GM19351 (cell line): ENCODE results near the gene GBA3.

Experiments
- ATAC-seq: cut with Tn5 transposase; IDR thresholded peaks from one replicate; pipeline ENCODE4 v1.9.1; 2021; ENCODE audit warnings: mild to moderate bottlenecking, moderate library complexity; ENCODE audit not compliant: unreplicated experiment

Gene GBA3

GRCh38 chr4:22692736-22693135, at the start of gene GBA3:
TSS of gene GBA3 (plus strand) at chr4:22692937.
- ATAC-seq = no peak

GRCh38 chr4:22643952-22644351, 48.8 kb upstream of the GBA3 start:
- ATAC-seq = no peak

GRCh38 chr4:22645481-22646182, 47.1 kb upstream of the GBA3 start:
- no peak for ATAC-seq

- no peak for ATAC-seq
Observed at GRCh38 chr4:22648996-22649395, 43.7 kb upstream of the GBA3 start.

GRCh38 chr4:22650771-22651170, 42.0 kb upstream of the GBA3 start:
- ATAC-seq = no peak

- ATAC-seq = no peak
Observed at GRCh38 chr4:22653752-22654151, 39.0 kb upstream of the GBA3 start.

- no peak for ATAC-seq
Observed at GRCh38 chr4:22661443-22661842, 31.3 kb upstream of the GBA3 start.

- ATAC-seq = no peak
Observed at GRCh38 chr4:22667332-22667940, 25.3 kb upstream of the GBA3 start.

- ATAC-seq = no peak
Observed at GRCh38 chr4:22668301-22668700, 24.4 kb upstream of the GBA3 start.

GRCh38 chr4:22668702-22669101, 24.0 kb upstream of the GBA3 start:
- no peak for ATAC-seq

- no peak for ATAC-seq
Observed at GRCh38 chr4:22670956-22671355, 21.8 kb upstream of the GBA3 start.

- no peak for ATAC-seq
Observed at GRCh38 chr4:22672519-22672918, 20.2 kb upstream of the GBA3 start.

- ATAC-seq = no peak
Observed at GRCh38 chr4:22672944-22673343, 19.8 kb upstream of the GBA3 start.

- ATAC-seq = no peak
Observed at GRCh38 chr4:22674700-22675099, 18.0 kb upstream of the GBA3 start.

- ATAC-seq = no peak
Observed at GRCh38 chr4:22676063-22676462, 16.7 kb upstream of the GBA3 start.

GRCh38 chr4:22677780-22678179, 15.0 kb upstream of the GBA3 start:
- ATAC-seq = no peak

- no peak for ATAC-seq
Observed at GRCh38 chr4:22678940-22679854, 13.5 kb upstream of the GBA3 start.

- ATAC-seq = no peak
Observed at GRCh38 chr4:22680065-22680642, 12.6 kb upstream of the GBA3 start.

- ATAC-seq = no peak
Observed at GRCh38 chr4:22683726-22684125, 9.0 kb upstream of the GBA3 start.

GRCh38 chr4:22686141-22686540, 6.6 kb upstream of the GBA3 start:
- ATAC-seq = no peak

- no peak for ATAC-seq
Observed at GRCh38 chr4:22688236-22688635, 4.5 kb upstream of the GBA3 start.
